AG08396 (cell line): Measurements from ENCODE around the gene URB1.
"Not testable (repeated sequence)": the region's sequence is repeated elsewhere in the genome, so short reads cannot be mapped to it uniquely, and the experiment has no call there.

Experiments used
- DNase-seq: peaks from one replicate; pipeline ENCODE4 v3.0.0; 2012; ENCODE audit warnings: low spot score, mixed read lengths

The URB1 gene

DNA sequence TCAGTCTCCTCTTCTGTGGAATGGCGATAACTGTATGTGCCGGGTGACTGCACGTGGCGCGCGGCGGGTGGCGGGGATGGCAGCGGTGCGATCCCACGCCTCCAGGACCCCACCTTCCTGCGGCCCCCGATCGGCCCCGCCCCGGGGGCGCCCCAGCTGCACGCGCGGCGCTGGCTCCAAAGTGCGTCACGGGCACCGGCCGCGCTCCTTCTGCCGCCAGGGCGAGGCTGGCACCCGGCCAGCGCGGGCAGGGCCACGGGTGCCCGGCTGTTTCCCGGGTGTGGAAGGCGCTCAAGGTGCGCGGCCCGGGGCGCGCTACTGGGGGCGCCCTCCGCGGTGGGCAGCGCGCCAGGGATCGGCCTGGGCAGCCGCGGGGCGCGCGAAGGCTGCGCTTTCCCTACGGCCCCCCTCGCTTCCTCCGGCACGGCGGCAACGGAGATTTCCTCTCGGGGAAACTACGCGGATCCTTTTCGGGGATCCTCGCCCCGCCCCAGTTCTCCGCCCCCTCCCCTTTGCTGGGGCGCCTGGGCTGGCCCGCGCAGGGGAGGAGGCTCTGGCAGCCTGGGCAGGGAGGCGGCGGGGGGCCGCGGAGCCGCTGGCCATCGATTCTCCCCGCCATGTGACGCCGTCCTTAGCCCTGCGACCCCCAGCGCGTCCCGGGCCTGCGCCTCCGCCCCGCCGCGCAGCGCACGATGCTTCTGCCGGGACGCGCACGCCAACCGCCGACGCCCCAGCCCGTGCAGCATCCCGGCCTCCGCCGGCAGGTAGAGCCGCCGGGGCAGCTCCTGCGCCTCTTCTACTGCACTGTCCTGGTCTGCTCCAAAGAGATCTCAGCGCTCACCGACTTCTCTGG lies 19.6 kb upstream of the URB1 start, which contains the start of gene EVA1C:
Gene EVA1C (plus strand): TSS at position 545 of the 853 bp plus-strand sequence. CDS start 148 bp downstream, at position 693.
- peak; percentile 77 for DNase-seq

DNA sequence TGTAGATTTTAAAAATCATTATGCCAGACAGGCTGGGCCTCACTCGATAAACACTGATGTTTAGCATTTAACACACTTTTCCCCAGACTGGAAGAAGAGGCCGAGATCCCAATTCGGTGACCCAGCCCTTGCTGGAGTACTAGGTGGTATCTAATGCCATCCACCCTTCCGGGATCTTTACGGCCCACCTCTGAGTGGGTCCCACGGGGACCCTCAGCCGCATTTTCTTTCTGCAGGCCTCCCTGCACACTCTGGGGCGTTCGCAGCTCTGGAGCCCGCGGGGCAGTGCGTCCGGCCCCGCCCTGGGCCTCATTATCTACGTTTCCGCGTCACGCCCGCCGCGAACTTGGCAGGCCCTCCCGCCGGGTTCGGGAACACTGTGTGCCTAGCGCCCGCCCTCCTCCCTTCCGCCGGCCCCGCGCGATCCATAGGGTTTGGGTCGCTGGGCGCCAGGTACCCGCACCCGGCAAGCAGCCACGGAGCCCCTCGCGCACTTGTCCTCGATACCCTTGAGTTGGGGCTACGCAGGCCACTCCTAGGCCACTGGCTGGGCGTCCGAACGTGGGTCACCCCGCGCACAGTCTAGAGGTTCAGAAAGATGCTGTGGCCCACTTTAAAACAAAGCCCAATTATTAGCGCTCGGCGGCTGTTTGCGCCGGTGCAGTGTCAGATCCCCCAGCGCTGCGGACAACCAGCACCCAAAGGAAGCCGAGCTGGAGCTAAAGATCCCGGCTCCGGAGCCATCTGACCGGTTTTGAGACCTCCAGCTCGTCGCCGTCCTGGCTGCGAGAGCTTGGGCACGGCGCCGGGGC lies 18.7 kb upstream of the URB1 start:
- DNase-seq = peak; percentile 75

DNA sequence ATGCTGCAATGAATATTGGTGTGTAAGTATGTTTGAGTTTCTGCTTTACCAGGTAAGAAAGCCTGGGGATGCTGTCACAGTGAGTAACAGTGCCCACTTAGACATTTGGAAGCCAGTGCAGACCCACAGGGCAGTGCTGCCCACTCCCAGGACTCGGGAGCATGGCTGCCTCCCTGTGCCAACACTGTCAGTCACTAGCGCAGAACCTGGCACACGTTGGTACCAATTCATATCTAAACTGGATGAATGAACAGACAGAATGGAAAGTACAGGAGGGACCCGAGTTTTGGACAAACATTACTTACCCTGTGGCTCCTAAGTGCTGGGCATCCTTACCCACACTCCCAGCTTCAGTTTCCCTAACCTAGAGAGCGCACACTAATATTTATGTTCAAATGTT lies 18.1 kb upstream of the URB1 start:
- no peak for DNase-seq

DNA sequence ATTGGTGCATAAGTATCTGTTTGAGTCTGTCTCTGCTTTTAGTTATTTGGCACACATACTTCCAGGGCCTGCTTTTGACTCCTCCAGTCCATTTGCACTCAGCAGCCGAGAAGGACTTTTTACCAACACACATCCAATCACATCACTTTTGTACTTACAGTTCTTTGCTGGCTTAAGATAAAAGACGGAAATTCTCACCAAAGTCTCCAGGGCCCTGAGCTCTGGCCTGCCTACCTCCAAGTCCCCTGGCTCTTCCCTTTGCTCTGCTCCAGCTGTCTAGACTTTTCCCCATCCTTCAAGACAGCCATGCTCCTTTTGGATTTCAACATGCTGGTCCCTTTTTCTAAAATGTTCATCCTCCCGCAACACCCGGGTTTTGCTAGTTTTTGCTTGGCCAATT lies 17.5 kb upstream of the URB1 start:
- no peak for DNase-seq

DNA sequence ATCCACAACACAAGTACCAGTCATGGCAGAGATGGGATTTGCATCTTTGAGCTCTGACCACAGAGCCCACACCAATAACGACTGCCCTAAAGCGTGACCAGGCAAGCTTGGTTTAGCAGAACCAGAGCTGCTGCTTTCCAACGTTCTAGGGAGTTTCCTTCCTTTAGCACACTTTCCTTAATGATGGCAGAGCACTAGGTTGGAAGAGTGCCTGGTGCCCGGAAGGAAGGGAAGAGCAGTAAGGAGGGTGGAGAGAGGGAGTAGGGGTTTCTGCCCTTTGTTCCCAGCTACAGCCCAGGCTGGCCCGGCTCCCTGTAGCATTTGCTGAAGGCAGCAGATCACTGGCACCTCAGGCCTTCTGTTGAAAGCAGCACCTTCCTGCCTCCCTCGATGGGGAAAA lies 13.6 kb upstream of the URB1 start:
- no peak for DNase-seq

DNA sequence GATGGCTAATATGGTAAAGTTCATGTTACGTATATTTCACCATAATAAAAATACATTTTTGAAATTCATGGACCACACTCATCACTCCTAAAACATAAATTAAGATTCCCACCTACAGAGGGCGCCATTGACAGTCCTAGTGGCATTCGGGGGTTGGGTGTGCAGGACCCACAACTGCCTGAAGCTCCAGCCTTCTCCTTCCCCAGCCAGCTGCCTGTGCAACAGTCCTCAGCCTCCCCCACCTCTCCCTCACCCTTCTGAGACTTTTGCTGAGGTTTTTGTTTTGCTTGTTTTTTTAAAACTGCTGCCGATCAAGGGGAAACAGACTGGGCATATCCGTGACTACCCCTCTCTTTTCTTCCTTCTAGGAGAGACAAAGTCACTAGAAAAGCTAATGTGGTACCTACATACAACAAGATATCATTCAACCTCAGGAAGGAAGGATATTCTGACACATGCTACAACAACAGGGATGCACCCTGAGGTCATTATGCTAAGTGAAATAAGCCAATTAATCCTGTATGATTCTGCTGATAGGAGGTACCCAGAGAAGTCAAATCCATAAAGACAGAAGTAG lies 10.5 kb upstream of the URB1 start:
- peak; percentile 78 for DNase-seq

DNA sequence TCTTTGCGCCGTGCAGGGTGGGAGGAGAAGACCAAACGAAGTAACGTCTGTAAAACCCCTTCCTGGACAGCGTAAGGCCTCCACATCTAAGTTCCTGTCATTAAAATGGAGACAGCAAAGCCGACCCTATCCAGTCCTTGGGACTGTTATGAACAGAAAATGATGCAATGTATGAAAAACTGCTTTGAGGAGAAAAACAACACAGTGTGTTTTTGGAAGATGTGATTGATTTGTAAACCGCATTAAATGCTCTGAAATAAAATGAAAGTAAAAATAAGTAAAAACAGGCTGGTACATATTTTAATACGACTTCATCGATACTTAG lies 827 bp upstream of the URB1 start:
- no peak for DNase-seq

DNA sequence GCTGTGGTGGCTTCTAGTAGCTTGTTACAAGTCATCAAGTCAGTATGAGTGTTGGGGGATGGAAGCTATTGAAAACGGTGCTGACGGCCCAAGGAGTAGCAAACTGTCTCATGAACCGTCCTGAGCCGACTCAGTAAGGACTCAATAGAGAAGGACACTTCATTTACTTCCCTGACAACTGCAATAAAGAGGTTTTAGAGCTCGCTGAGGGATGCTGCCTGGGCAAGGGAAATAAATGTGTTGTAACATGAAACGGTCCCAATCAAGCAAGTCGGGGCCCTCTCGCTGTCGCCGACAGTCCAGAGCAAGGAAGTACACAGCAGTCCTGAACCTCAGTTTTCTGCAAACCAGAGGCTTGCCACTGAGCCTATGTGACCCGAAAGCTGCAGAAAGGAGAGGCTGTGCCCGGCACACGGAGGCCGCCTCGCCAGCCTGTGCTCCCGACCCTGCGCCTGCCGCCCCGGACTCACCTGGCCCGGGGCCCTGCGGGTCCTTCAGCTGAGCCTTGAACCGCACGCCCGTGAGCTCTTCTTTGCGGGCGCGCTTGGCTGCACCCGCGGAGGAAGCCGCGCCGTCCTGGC lies 423 bp downstream of the URB1 start:
- DNase-seq = no peak

DNA sequence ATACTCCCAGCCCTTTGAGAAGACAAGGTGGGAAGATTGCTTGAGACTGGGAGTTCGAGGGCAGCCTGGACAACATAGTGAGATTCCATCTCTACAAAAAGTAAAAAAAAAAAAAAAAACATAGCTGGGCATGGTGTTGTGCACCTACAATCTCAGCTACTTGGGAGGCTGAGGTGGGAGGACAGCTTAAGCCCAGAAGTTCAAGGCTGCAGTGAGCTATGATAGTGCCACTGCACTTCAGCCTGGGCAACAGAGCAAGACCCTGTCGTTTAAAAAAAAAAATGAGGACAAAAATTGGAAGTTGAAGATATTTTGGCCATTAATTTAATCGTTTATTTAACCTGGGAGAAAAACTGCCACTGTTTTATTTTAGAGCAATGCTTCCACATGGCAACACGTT lies 1.1 kb downstream of the URB1 start:
- no peak for DNase-seq

DNA sequence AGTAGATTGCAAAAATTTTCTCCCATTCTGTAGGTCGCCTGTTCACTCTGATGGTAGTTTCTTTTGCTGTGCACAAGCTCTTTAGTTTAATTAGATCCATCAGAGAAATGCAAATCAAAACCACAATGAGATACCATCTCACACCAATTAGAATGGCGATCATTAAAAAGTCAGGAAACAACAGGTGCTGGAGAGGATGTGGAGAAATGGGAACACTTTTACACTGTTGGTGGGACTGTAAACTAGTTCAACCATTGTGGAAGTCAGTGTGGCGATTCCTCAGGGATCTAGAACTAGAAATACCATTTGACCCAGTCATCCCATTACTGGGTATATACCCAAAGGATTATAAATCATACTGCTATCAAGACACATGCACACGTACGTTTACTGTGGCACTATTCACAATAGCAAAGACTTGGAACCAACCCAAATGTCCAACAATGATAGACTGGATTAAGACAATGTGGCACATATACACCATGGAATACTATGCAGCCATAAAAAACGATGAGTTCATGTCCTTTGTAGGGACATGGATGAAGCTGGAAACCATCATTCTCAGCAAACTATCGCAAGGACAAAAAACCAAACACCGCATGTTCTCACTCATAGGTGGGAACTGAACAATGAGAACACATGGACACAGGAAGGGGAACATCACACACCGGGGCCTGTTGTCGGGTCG lies 2.1 kb downstream of the URB1 start:
- not testable (repeated sequence) for DNase-seq

DNA sequence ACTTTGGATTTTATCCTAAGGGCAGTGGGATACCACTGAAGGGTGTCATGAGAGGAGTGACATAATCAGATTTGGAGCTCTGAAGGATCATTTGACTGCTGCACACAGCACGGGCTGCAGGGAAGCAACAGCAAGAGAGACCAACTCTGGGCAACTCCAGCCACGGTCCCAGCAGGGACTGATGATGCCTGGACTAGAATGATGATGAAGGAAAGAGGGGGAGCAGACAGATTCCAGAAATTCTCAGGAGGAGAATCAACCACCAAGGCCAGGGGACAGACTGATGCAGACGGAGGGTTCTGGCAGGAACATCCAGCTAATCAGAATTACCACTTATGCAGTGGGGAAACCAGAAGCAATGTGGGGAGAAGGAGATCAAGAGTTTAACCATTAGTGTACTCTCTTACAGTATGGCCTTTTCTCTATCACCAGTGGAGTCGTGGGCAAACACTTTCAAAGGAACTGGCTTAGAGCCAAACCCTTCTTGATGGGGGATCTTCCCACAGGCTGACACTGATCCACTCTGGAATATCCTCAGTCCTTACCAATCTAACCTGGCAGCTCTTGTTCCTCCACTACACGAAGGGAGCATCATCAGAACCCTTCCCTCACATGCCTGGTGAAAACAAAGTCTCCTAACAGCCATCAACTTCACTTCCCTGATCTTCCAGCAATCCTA lies 3.3 kb downstream of the URB1 start:
- DNase-seq = peak; percentile 49

DNA sequence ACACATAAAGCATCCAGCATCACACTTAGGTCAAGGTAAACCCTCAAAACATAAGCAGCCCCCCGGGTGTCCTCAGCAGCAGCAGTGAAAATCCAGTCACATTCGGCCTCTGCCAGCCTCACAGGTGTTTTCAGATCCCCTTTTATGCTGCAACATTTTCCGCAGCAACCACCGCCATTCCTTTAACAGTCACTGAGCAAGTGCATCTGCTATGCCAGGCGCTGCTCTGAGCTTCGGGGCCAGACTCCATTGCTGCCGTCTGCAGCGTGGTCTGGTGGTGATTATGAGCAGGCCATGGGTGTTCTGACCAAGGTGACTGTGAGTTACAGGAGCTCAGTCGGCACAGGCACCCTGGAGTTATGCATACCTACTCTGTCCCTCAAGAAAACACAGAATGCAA lies 4.5 kb downstream of the URB1 start:
- no peak for DNase-seq

DNA sequence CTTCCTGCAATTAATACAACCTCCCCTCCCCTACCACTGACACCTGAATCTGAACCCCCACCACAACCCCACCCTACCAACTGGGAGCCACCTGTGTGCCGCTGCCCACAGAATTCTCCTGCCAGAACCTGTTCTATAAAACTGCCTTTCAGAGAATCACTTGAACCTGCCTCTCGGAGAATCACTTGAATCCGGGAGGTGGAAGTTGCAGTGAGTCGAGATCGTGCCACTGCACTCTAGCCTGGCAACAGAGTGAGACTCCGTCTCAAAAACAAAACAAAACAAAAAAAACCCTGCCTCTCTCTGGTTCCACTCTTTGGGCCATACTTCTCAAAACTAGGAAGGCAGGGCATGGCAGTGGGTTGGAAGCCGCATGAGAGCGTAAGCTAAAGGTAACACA lies 5.7 kb downstream of the URB1 start:
- no peak for DNase-seq

DNA sequence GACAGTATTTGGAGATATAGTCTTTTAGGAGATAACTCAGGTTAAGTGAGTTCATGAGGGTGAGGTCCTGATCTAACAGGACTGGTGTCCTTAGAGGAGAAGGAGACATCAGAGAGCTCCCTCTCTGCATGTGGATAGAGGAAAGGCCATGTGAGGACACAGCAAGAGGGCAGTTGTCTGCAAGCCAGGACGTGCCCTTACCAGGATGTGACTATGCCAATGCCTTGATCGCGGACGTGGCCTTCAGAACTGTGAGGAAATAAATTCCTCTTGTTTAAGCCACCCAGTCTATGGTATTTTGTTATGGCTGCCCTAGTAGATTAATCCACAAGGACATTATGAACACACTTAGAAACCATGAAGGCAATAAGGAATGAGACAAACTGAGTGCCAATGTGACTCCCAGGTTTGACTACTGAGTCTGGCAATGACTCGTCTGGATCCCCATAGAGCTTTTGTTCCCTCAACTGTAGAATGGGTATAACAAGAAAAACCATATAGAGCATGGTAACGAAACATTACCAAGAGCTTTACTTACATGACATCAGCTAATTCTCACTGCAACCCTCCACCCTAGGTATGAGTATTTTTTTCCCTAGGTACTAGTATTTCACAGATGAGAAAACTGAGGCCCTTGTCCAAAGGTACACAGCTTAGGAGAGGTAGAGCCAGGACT lies 6.5 kb downstream of the URB1 start:
- DNase-seq = no peak

DNA sequence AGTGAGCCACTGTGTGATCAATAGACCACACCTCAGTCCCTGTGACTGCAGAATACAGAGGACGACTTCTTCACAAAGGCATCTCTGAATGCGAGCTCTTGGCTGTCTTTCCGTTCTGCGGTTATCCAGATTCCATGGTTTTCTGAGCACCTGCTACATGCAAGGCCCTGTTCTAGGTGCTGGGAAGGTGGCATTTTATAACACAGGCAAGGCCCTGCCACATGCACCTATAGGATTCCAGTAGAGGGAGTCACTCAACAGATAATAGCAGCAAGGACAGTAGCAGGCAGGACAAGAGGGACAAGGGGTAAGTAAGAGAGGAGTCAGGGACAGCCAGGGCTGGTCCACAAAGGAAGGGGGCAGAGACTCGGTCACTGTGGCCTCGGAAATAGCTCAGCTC lies 9.0 kb downstream of the URB1 start:
- DNase-seq = no peak

DNA sequence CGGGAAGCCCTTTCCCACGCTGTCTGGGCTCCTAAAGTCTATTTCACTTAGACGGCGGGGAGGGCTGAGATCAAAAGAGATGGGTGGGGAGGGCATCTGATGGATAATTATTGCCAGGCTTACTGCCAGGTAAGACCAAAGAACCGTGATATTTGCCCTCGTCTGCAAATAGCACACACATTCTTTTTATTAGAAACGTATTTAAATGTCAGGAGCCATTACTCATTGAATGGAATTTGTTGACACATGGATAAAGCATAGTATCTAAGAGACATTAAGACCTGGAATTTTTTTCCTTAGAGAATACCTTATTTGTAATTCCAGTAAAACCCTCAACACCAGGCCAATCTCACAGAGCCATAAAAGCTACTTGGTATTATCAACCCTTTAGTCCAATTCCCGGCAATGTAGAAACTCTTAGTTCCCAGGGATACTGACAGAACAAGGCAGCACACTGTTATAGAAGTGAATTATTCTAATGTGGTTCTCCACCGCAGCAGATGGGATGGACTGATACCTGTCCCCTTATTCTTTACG lies 10.6 kb downstream of the URB1 start:
- peak; percentile 26 for DNase-seq

DNA sequence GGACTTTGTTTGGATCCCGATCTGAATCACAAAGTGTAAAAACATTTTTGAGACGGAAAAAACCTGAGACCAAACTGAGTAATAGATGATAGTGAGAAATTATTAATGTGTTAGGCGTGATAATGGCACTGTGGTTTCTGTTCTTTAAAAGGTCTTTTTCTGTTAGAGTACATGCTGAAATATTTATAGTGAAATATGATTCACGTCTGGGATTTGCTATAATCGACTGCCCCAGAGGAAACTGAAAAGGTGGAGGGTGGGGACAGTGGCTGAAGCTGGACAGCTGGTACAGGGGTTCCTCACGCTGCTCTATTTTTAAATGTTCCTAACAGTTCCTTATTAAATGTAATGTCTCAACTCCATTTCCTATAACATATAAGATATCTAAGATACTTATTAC lies 11.2 kb downstream of the URB1 start:
- no peak for DNase-seq

DNA sequence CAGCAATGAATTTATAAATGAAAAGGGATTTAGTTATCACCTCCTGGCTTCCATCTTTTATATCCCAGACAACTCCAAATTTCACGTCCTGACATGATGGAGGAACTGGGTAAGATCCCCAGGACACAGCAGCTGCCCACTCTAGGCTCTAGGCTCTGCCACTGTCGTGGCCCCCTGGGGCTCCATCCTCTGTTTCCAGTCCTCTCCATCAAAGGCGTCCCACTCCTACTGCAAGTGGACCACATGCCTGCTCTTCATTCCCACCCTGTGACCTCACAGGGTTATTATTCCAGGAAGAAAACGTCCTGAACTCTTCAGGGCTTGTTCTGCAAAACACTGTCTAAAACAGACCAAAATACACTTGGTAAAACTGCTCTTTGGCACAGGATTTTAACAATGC lies 11.9 kb downstream of the URB1 start:
- no peak for DNase-seq

DNA sequence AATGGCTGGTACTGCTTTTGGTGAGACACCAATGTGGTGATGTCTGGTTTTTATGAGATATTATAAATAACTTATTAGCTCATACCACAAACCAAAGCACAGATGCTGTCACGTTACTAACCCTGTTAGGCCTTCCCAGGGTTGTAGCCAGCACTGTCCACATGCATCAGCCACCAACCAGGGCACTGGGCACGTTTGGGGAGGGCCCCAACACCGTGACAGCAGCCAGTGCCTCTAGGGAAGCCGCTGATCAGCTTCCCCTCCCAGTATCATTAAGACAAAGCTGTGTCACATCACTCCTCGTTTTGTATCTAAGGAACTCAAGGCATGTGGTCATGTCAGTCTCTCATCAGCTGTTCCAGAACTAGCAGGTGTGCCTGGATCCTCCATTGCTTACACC lies 13.9 kb downstream of the URB1 start:
- no peak for DNase-seq

DNA sequence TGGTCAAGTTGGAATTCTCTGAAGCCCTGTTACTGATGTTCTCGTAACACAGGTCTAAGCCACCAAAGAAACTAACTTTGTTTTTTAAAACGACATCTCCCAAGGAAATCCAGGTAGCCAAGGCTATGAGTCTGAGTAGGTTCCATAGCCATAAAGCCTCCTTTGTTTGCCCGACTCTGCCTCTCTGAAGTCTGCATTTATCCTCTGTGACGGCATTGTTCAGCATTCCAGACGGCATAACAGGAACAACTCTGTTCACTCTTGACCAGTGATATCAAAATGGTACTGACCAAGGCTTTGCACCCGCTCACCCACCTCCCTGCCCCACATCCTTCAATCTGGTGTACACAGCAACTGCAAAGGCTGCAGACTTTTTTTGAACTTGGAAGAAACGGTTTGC lies 14.8 kb downstream of the URB1 start:
- DNase-seq = no peak

DNA sequence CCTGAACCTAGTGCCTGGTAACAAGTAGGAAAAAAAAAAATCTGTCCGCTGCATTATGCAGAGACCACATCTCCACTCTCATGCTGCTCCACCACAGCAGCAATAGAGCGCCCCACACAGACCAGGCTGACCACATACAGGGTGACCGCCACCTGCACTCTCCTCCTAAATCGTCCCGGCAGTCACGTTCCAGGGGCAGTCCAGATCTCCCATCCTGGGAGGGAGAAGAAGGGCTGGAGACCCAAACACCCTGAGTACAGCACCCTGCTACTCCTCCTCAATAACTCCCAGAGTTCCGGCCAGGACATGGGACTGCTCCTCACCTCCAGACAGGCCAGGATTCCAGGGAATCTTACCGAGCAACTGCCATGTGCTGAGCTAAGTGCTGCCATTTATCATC lies 15.3 kb downstream of the URB1 start:
- no peak for DNase-seq
